ENCODE measurements around the gene PRUNE1.
A peak's percentile ranks its signal among the peaks of the same experiment; 100 is the strongest.

PRUNE1 gene

DNA sequence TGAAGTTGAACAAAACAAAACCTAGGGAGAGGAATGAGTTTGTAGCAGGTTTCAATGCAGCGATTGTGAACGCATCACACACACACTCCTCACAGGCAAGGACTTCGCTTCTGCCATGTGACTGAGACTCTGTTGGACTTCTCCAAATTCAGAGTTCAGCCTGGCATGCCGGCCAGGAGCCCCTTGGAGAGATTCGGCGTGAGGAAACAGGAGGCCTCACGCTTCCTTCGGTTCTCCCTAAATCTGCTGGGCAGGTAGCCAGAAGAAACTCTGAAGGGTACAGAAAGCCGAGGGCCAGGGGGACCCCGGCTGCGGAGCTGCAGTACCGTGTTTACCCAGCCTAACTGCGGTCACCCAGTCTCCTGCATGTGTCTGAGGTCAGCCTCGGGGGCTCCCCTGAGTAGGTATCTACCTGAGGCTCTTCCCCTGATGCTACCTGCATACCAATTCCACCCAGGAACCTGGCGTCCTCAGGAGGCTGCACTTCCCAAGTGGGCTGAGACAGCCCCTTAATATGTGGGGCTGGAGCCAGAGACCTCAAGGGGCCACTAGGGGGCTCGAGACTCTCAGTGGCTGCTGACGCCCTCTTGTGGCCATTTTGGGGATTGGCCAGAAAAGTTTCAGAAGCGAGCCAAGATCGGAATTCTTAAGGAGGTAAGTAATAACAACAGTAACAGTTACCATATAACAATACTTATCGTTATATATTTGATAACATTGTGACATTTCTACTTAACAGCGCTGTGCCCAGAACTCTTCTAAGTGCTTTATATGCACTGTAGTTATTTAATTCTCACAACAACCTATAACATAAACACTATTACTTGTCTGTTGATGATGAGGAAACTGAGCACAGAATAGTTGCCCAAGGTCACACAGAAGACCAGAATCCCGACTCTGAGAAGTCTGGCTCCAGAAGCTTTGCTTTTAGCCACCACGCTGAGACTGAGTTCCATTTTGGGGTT is 28.9 kb upstream of the PRUNE1 start:
- DNase-seq, result peak; percentile 61

DNA sequence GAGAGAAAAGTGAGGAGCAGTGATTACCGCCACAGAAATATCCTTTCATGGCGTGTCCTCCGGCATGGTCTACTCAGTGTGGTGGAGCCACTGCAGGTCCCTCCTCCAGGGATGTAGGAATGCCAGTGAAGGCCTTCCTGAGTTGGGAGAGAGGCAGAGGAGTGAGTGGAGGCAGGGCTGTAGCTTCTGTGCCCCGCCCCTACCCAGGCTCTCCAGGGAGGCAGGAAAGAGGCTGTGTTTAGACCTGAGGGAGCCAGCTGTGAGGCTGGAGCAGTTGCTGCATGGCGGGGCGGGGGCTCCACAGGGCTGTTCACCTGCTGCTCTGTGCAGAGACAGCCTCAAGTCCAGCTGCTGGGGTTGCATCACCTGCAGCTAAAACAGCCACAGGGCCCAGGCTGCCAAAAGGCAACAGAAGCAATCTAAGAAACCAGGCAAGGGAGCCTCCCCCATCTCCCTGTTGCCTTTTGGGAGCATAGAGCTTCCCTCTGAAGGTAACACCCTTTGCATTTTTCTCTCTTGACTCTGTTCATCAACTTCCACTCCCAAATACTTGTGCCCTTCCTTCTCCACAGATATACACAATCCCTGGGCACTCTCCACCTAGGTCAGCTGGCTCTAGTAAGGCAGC is 27.0 kb upstream of the PRUNE1 start:
- DNase-seq, result no peak

DNA sequence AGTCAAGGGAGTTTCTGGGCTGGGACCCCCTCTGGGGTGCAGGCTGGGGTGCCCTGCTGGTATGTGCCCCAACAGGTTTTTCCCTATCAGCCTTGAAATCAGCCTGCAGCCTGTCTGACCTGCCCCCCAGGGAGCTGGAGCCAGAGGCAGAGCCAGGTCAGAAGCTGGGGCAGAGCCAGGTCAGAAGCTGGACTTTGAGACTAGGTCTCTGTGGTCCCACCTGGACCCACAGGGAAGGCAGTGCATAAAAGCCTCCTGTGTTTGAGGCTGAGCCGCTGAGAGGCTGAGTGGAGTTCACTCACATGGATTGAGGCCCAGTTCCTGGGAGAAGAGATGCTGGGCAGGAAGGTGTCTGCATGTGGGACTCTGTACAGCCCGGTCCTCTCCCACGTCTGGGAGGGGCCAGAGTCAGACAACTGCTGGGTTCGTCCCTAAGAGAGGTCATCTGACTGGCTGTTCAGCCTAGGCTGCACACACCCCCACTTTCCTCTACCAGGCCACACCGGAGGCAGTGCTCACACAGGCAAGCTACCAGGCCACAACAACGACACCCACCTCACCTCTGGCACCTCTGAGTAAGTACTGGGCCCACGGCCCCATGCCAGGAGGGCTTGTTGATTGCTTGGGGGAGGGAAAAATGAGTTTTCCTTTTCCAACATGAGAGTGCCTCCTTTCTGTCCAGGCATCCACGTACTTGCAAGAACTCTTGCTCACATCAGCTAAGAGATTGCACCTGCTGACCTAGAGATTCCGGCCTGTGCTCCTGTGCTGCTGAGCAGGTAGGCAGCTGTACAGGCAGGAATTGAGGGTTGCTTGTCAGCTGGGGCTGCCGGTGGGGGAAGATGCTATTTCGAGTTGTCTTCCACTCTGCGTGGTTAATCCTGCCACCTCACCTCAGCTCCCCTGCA is 26.2 kb upstream of the PRUNE1 start, which contains the start of gene ANXA9:
Gene ANXA9, plus strand, starts transcription at position 488 of the 908 bp plus-strand sequence. CDS start 814 bp downstream, outside the sequence.
- DNase-seq, result no peak

DNA sequence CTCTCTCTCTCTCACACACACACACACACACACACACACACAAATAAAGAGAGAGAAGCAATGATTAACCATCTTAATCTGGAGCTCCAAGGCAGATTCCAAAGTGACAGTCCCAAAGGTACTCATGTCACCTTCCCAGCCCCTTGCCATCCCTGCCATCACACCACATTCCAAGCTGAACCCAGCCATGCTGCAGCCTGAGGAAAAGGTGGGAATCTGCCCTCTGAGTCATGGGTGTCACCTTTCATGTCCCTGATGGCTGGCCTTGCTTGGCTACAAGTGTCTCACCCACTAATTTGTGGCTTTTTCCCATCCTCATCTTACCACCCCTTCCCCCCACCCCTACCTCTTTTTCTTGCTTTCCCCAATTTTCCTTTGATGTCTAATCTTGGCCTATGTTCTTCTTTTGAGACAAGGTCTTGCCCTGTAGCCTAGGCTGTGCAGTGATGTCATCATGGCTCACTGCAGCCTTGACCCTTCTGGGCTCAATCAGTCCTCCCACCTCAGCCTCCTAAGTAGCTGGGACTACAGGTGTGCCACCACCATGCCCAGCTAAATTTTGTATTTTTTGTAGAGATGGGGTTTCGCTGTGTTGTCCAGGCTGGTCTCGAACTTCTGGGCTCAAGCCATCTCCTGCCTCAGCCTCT is 22.9 kb upstream of the PRUNE1 start:
- DNase-seq, result no peak

DNA sequence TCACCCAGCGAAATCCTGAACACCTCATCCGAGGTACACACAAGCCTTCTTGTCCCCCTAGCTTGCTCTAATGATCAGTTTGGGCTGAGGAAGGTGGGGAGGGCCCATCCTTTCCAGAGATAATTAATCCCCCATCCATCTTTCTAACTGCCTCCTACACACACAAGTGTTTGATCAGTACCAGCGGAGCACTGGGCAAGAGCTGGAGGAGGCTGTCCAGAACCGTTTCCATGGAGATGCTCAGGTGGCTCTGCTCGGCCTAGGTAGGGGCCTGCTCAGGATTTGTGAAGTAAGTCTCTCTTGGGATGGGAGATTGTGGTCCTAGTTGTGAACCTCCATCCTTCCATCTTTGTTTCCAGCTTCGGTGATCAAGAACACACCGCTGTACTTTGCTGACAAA is 20.3 kb upstream of the PRUNE1 start:
- no peak for DNase-seq

DNA sequence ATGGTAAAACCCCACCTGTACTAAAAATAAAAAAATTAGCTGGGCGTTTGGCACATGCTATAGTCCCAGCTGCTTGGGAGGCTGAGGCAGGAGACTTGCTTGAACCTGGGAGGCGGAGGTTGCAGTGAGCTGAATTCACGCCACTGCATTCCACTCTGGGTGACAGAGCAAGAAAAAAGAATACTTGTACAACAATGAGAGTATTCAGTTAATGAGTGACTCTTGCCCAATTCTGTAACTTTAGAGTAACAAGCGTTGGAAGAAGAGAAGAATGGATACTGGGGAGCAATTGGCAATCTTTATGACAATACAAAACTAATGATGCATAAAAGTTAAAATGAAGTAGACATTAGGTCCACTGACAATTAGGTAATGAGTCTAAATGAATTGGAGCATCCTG is 15.6 kb upstream of the PRUNE1 start:
- DNase-seq, result no peak

DNA sequence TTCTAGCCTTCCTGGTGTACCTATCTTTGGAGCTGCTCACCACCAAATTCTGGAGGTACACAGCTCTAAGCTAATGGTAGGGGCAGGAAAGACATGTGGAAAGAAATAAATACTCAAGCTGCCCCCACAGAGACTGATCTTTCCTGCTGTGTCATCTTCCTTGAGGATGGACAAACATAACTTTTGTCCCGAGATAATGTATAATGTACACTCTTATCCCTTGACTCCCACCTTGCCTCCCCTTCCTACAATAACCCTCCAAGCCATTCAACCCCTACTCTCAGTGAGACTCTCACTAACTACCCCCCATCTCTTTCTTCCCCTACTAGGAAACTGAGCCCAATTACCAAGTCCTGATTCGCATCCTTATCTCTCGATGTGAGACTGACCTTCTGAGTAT is 14.0 kb upstream of the PRUNE1 start:
- no peak for DNase-seq

DNA sequence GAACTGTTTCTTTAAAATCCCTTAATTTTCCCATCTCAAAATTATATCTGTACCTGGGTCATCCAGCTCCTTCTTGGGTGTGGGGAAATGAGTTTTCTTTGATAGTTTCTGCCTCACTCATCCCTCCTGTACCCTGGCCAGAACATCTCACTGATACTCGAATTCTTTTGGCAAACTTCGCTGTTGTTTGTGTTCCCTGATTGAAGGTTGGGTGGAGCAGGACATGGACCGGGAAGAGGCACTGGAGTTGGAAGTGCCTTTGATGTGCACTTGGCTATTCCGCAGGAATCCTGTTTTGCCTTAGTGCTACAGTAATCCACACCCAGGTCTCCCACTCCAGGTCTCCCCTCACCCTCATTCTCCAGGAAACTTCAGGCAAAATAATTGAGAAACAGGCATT is 12.8 kb upstream of the PRUNE1 start:
- no peak for DNase-seq

DNA sequence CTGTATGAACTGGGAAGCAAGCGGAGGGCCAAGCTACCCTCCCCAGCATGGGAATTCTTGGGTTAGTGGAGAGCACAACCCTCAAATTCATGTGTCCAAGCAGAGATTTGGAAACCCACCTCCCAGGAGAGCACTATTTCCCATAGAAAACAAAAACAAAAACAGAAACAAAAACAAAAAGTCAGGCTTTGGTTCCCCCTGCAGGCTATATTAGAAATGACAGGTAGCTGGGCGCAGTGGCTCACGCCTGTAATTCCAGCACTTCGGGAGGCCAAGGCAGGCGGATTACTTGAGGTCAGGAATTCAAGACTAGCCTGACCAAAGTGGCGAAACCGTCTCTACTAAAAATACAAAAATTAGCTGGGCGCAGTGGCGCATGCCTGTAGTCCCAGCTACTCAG is 12.4 kb upstream of the PRUNE1 start:
- DNase-seq, result no peak

DNA sequence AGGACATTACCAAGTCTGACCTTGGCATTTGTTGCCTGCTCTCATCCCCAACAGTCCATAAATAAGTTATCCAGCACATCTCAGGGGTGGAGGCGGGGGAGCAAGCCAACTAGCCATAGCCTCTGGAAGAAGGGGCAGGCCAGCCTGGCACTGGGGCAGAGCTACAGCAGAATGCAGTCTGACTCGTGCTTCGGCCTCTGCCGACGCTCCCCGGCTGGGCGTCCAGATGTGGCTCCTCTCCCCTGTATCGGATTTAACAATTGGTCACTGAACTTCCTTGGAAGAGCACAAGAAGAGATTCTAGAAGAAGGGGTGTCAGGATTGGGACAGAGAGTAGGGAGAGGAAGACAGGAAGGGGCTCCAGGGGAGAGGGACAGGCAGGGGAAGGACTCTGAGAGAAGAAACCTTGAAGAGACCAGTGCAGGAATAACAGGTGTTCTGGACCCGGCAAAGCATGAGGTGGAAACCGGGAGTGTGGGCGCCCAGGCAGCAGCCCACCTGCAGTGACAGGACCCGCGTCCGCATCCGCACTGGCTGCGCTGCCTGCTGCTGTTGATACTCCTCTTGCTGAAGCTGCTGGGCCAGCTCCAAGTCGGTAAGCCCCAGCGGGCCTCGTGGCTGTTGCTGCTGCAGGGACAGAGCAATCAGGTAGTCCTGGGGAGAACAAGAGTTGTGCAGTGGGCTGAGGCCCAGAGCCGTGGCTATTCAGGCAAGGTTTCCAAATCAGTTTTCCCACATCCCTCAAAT is 10.9 kb upstream of the PRUNE1 start:
- no peak for DNase-seq

DNA sequence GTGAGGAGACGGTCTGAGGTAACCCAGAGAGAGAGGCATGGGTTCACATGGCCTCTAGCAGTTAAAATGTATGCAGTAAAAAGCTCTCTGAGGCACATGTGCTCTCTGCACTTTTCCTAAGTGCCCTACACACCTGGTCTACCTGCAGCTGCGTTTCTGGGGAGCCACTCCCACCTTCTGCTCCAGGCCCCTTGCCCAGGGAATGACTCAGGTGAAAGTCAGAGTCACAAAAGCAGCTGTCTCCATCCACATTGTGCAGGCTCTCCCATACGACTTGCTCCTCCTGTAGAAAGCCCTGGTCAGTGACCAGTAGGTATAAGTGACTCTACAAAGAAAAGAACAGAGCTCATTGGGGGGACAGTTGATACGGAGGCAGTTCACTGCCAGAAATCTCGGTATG is 10.3 kb upstream of the PRUNE1 start:
- DNase-seq, result no peak

DNA sequence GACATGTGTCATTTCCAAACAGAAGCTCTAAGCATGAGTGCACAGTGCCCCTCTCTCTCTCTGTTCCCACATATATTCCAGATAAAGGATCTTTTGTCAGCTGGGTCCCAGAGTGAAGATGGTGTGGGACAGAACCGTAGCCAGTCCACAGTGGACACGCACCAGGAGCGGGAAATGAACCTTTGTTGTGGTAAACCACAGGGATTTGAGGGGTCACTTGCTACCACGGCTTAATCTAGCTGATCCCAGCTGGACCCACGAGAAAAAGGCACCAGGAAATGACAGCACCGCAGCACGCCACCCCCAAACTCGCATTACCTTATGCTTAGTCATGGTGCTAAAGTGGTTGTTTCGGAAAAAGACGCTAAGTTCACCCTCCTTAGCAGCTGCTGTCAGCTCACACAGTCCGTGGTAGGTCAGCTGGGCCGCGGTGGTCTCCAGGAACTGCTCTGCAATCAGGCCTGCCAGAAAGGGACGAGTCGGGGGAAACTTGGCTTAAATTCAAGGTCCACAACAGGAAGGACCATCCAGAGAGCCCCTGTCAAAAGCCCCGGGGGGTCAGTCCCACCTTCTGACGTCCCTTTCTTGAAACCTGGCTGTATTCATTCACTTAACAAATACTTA is 9.1 kb upstream of the PRUNE1 start:
- DNase-seq, result no peak

DNA sequence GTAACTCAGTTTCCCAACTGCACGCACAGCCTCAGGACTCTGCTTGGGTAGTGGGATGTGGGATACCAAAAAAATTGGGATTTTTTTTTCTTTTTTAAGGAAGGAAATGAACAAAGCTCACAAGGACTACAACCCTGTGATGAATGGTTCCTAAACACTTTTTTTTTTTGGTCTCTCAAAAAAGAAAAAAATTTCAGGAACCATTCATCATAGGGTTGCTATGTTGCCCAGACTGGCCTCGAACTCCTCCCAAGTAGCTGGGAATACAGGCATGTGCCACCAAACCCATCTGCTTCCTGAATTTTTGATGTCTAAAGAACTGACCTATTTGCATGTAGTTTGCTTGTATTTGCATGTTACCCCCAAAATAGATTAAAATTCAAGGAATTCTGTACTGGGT is 8.3 kb upstream of the PRUNE1 start:
- DNase-seq, result no peak

DNA sequence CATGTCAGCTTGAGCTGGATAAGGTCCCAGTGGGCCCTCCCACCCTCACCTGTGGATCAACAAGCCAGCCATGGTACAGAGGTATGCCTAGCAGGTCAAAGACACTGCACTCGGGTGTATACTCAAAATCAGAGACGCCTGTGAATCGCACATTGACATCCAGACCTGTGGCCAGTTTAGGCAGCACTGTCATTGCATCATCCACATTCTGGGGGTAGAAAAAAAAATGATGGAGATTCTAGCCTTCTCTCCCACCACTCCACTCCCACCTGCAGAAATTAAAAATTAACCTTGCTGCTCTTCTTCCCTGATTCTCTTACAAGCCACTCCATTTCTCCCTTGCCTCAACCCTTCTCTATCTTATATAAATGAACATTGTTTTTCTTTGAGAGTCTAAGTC is 7.8 kb upstream of the PRUNE1 start:
- no peak for DNase-seq

DNA sequence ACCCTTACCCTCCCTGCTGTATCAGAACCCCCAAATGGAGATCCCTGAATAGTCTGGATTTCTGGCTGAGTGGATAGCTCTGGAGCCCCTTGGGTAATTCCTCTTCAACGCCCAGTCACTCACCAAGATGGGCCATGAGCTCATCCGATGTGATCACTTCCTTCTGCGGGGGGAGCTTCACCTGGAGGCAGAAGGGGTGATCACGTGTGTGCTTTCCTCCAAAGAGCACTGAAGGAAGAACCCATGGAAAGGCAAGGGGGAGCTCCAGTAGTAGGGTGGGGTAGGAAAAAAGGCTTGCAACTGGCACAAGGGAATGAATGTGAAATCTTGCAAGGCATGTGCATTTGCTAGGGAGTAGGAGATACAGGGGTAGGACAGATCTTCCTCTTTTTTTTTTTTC is 6.6 kb upstream of the PRUNE1 start:
- no peak for DNase-seq

DNA sequence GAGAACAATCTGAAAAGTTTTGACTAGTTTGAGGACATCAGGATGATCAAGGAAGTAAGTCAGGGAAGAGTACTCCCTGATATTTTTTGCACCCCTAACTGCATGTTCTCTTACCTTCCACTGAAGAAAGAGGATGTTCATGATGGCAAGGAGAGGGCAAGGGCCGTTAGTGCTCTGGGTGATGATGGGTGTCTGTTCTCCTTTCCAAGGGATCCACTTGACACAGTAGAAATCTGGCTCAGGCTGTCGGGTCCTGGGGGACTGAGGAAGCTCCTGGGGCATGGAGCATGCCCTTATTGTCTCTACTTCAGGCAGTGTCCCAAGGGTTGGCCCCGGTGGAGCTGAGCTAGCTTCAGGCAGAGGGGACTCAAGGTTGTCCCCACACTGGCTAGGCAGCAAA is 6.2 kb upstream of the PRUNE1 start:
- no peak for DNase-seq

DNA sequence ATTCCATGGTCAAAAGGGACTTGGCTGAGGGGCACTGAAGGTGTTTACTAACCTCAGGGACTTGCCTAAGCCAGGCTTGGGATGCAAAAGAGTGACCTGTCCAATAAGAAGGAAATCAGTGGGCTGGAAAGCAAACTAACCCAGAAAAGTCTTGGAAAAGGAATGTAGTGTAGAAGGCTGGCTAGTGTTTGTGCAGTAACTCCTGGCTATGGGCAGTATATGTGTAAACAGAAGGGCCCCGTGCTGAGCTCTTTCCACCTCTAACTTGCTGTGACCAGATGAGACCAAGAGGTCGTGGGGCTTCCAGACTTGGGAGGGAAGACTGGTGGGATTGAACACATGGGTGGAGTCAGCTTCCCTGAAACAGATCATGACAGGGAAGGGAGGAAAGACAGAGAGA is 5.6 kb upstream of the PRUNE1 start:
- no peak for DNase-seq

DNA sequence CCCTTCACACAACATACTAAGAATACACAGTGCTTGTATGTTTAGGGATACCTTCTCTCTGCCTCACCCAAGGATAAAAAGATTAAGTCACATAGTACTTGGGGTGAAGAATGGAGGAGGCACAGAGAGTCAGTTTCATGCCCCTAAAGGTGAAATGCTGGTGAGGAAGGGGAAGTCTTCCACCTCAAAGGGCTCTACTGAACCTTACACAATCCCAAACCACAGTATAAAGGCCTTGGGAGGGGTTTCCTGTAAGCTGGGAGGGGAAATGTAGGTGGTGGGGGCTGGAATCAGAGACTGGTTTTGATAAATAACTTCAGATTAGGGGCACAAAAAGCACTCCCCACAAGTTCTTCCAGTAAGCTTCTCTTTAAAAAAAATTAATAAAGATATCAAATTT is 5.1 kb upstream of the PRUNE1 start:
- no peak for DNase-seq

DNA sequence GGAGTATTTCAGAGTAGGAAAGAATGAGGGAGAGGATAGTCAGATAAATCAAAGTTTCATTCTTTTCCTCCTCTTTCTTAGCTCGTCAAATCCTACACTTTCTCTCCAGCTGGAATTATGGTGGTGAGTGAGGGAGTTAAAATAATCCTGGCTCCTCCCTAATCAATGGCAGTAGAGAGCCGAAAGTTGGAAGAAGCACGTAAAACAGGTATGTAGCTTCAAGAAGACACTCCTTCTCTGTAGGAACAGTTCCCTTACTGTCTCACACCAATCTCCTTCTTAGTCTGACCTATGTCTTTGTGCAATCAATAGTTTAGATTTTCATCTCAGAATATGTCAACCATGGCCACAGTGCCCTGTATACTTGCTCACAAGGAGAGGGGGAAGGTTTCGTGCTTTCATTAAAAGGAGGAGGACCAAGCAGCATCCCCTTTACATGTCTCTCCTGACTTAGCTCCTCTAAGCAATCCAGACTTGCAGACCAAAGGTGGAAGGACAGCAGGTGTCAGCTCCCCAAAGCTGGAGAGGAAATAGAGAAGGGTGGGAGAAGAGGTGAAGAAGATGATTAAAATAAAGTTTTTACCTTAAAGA is 2.4 kb upstream of the PRUNE1 start:
- no peak for DNase-seq

DNA sequence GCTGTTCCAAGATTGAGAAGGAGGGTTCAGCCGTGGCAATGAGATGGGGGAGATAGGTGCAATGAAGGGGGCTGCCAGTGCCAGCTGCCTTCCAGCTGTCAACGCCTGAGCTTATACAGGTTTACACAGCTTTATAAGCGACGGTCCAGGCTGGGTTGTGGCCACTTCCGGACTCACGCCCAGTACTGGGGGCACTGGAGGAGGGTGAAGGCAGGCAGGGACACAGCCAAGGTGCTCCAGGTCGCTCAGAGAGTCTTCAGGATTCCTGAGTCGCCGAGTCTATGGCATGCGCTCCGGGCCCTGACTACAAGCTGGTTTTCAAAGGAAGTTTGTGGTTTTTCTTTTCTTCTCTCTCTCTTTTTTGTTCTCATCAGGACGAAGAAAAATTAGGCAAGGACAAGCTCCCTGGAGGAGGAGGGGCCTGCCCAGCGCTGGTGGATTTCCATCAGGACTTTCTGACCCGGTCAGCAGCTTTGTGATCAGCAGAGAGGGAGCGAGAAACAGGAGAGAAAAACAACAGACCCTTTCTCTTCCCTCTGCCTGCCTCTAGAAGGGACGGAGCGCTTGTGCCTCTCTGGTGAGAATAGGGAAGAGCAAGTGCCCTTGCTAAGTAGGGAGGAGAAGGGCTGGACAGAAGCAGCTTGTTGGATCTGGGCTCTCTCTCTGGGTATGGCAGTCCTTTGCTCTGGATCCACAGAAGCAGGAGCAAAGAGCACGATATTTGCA is 1.8 kb upstream of the PRUNE1 start, which contains the start of gene MINDY1:
Gene MINDY1, minus strand, starts transcription at position 576 of the 726 bp plus-strand sequence. CDS start 4,285 bp downstream, outside the sequence.
- DNase-seq, result peak; percentile 73

All from NCI-H446 treated with DMSO at 0.1 percent for 48 hours (cell line).